ENCODE measurements around the gene ACRBP.

Gene ACRBP

DNA sequence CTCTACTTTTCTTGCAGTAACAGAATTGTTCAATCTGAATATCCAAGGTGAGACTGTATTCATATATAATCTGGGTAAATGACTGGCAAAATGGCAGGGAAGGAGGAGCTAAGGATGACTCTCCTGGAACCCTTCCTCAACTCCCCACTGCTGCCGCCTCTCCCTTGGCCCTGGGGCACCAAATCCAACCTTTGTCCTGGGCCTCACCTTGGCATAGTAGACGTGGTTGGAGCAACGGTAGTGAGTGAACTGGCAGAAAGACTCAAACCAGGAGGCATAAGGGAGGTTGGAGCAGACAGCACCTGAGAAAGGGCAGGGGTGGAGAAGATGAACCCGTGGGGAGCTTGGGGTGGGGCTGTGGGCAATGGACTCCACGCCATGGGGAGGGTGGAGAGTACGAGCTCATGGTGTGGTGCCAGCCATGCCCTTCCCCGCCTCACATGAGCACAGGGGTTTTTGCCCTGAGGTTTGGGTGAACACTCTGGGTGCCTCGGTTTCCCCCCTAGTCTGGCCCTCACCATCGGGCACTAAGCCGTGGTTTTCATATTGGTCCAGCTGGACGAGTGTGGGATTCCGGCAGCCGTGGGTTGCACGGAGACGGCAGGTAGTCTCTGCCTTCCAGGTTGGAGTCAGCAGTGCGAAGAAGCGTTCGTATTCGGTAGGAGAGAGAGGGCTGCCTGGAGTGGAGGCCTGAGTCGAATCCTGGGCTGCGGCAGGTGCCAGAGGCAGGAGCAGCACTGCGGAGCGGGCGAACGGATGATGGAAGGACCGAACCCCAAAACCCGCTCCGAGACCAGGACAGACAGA, 753 bp downstream of the ACRBP start:
- DNase-seq: no peak

- peak; percentile 17 for DNase-seq
These were observed 2.3 kb downstream of the ACRBP start for GRCh38 chr12:6644903-6645302.

GRCh38 chr12:6644257-6644596, 3.0 kb downstream of the ACRBP start:
- no peak for DNase-seq

DNA sequence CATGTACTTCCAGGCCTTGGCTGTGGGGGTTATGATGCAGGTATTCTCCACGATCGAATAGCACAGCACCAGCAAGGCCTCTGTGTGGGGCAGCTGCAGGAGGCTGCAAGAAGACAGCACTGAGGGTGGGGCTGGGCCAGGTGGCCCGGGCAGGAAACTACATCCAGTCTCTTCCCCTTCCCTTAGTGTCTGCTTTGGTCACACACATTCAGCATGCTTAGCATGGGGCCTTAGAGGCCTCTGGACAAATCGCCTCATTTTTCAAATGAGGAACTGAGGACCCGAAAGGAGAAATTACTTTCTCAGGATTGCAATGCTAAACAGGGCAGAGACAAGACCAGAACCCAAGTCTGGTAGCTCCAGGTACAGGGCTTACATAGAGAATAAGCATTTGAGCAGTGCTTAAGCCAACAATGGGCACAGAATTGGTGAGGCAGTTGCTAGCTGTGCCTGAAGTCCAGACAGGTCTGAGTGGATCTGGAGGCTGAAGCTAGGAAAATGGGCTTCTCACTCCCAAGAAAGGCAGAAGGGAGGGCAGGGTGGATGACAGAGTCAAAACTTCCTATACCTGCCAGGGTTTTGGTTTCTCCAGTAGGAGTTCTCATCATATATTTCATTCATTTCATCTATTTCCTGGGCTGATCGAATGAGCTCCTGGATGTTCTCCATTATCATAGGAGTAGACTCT, 3.5 kb downstream of the ACRBP start:
- no peak for DNase-seq

- DNase-seq: no peak
These were observed 6.1 kb downstream of the ACRBP start for GRCh38 chr12:6641131-6641530.

- no peak for DNase-seq
These were observed 6.7 kb downstream of the ACRBP start for GRCh38 chr12:6640497-6640896.

GRCh38 chr12:6639151-6639801, 8.0 kb downstream of the ACRBP start:
- no peak for DNase-seq

- DNase-seq: no peak
These were observed 8.9 kb downstream of the ACRBP start for GRCh38 chr12:6638305-6638704.

- peak; percentile 52 for DNase-seq
These were observed 11.2 kb downstream of the ACRBP start, which contains the start of gene LPAR5 for GRCh38 chr12:6635856-6636531. Gene LPAR5 (minus strand): TSS chr12:6635959. CDS start chr12:6621248, 14,711 bp downstream.

DNA sequence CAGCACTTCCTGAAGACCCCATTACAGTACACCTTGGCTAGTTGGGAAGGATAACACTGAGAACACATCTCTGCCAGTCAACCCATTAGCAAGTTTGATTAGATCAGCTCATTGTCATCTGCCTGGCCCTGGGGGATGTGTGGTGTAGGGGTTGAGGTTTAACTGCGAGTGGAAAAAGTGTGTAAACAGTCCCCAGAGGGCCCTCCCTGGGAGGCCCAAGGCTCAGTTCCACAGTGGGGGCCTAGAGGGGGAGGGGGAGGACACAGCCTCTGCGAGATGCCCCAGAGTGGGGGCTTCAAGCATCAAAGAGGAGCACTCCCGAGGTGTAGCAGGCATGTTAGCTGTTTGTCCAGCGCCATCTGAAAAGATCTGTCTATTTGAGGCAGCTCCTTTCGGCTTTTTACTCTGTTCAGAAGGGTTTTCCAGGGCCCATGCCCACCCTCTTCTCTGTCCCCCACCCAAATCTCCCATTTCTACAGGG, 11.8 kb downstream of the ACRBP start:
- DNase-seq: peak; percentile 45

GRCh38 chr12:6632026-6632983, 14.9 kb downstream of the ACRBP start:
- DNase-seq: peak; percentile 44

- no peak for DNase-seq
These were observed 15.7 kb downstream of the ACRBP start for GRCh38 chr12:6631549-6631961.

- no peak for DNase-seq
These were observed 16.5 kb downstream of the ACRBP start for GRCh38 chr12:6630736-6631135.

GRCh38 chr12:6627616-6628015, 19.6 kb downstream of the ACRBP start:
- no peak for DNase-seq

GRCh38 chr12:6626654-6627283, 20.5 kb downstream of the ACRBP start:
- no peak for DNase-seq

DNA sequence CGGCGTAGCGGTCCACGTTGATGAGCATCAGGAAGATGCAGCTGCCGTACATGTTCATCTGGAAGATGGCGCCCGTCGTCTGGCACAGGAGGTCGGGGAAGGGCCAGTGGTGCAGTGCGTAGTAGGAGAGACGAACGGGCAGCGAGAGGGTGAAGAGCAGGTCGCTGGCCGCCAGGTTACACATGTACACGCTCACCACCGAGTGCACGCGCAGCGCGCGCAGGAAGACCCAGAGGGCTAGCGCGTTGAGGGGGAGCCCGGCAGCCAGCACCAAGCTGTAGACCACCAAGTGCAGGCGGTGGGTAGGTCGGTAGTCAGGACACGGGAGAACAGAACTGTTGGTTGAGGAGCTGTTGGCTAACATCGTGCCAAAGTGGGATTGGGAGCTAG, 26.4 kb downstream of the ACRBP start:
- no peak for DNase-seq

GRCh38 chr12:6620137-6620884, 26.9 kb downstream of the ACRBP start:
- peak; percentile 65 for DNase-seq

GRCh38 chr12:6618483-6619225, 28.6 kb downstream of the ACRBP start:
- DNase-seq: no peak

DNA sequence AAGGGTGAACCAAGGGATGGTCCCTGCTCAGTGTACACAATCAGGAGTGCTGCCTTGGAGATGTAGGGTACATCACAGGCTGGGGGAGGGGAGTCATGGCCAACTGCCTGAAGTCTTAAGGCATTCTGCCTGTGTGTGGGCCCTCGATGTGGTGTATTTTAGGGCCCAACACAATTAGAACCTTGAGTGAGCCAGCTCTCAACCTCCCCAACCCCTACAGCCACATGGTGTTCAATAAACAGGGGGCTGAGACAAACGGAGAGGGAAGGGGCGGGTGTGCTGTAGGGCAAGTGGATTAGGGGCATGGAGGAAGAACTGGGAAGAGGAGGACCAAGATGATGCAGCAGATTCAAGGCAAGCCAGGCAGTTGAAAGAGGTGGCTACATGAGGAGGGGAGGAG, 31.4 kb downstream of the ACRBP start:
- DNase-seq: no peak

All from fibroblast of upper back skin (primary cell).